Cardiac fibroblast (primary cell): Measurements from ENCODE around the gene PSMD5.

Source experiments
- DNase-seq, 2 donors: peaks; one replicate each; pipeline versions ENCODE4 v3.0.0 to v3.0.0-alpha.2; 2010; ENCODE audit warnings: low read depth in 2 of 2
- H3K4me3 ChIP-seq, 2 donors: replicated peaks in 1 of 2; 1 replicate in 1 of 2; 2 replicates in 1 of 2; pipeline ENCODE4 v1.5.1; 2011; ENCODE audit warnings: low read depth in 2 of 2, low read length in 2 of 2, mild to moderate bottlenecking in 2 of 2, moderate library complexity in 1 of 2
- TF ChIP-seq, protein P1 (sequence below): IDR thresholded peaks from one replicate; pipeline ENCODE4 v1.5.1; 2011; ENCODE audit warnings: low read depth, mild to moderate bottlenecking, low read length, inconsistent platforms

Gene PSMD5

DNA sequence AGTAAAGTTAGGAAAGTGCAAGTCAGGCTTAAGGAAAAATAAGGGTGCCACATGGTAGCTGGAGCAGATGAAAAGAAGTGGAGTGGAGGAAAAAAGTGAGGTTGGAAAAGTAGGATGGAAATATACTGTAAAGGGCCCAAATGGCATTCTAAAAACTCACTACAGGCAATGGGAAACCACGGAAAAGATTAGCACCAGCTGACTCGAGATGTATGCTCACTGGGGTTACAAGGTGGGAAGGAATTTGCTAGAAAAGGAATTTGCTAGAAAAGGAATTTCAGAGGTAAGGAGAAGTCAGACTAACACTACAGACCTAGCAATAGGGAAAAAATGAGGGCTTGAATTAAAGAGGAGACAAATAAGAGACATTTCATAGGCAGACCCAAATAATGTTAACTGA is 3.6 kb downstream of the PSMD5 start:
- no peak overlapping the region for H3K4me3 ChIP-seq
- TF ChIP-seq, protein P1, sequence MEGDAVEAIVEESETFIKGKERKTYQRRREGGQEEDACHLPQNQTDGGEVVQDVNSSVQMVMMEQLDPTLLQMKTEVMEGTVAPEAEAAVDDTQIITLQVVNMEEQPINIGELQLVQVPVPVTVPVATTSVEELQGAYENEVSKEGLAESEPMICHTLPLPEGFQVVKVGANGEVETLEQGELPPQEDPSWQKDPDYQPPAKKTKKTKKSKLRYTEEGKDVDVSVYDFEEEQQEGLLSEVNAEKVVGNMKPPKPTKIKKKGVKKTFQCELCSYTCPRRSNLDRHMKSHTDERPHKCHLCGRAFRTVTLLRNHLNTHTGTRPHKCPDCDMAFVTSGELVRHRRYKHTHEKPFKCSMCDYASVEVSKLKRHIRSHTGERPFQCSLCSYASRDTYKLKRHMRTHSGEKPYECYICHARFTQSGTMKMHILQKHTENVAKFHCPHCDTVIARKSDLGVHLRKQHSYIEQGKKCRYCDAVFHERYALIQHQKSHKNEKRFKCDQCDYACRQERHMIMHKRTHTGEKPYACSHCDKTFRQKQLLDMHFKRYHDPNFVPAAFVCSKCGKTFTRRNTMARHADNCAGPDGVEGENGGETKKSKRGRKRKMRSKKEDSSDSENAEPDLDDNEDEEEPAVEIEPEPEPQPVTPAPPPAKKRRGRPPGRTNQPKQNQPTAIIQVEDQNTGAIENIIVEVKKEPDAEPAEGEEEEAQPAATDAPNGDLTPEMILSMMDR = no peak
- DNase-seq = no peak

DNA sequence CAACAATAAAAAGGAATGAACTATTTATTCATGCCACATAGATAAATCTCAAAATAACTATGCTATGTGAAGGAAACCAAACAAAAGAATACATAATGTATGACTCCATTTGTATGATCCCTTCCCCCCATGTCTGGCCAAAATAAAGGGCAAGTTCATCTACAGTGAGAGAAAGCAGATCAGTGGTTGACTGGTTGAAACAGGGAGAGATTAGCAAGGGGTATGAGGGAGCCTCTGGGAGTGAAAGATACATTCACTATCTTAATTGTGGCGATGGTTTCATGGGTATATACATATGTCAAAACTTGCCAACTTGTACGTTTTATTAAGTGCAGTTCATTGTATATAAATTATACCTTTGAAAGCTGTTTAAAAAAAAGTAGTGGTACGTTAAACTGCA is 4.8 kb downstream of the PSMD5 start:
- TF ChIP-seq, protein P1 = no peak
- H3K4me3 ChIP-seq = no peak overlapping the region
- DNase-seq = no peak

DNA sequence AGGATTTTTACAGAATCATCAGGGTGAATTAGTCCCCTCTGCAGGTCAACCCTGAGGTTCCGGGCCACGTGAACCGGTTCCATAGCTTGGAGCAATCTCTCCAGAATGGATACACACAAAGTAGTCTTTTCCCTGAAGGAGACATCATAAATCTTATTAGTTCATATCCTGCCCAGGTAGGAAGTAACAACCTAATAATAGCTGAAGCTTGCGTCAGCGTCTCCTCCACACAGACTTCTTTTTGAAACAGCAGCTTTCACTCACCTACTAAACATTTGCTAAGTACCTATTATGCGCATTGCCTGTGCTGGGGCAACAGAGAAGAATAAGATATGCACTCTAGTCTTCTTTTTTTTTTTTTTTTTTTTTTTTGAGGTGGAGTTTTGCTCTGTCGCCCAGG is 9.4 kb downstream of the PSMD5 start:
- TF ChIP-seq, protein P1 = no peak
- DNase-seq = no peak
- H3K4me3 ChIP-seq = no peak overlapping the region

DNA sequence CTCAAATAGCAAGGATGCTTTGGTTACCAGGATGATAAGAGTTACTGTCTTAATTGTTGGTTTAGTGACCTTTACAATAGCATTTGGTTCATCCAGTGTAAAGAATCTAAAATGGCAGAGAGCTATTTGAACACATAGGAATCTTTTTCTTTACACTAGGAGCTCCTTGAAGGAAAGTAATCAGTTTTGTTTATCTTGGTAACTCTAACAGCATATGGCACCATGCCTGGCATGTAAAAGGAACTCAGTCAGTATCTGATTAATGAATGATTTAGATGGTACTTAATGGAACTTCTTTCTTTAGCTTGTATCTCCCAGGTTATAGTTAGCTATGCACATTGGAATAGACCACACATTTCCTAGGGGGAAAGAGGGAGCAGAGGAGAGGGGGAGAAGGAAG is 9.9 kb downstream of the PSMD5 start:
- no peak overlapping the region for H3K4me3 ChIP-seq
- DNase-seq = no peak
- TF ChIP-seq, protein P1 = no peak

DNA sequence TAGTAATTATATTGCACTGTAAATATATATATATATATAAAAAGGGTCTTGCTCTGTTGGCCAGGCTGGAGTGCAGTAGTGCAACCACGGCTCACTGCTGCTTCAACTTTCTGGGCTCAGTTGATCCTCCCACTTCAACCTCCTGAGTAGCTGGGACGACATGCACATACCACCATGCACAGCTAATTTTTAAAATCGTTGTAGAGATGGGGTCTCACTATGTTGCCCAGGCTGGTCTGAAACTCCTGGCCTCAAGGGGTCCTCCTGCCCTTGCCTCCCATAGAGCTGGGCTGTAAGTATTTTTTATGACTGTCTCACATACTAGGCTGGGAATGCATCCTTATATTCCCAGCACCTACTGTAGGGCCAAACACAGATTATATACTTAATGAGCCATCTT is 11.9 kb downstream of the PSMD5 start:
- no peak for DNase-seq
- H3K4me3 ChIP-seq = no peak overlapping the region
- TF ChIP-seq, protein P1 = no peak

DNA sequence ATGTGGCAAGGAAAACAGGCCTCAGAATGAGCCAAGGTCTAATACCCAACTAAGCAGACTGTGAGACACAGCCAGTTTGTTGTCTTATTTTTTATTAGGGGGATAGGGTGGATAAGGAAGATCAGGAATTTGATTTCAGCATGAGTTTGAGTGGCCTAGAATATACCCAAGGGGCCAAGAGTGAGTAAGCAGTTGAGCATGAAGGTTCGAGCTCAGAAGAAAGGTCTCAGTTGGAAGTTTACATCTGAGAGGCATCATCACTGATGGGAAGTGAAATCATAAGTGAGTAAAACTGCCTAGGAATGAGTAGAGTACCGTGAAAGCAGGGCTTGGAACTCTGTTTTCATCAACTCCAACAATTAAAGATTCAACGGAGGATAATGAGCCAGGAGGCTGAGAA is 12.6 kb downstream of the PSMD5 start:
- TF ChIP-seq, protein P1 = no peak
- DNase-seq = peak in 1 of 2 donors; percentile 76
- no peak overlapping the region for H3K4me3 ChIP-seq

DNA sequence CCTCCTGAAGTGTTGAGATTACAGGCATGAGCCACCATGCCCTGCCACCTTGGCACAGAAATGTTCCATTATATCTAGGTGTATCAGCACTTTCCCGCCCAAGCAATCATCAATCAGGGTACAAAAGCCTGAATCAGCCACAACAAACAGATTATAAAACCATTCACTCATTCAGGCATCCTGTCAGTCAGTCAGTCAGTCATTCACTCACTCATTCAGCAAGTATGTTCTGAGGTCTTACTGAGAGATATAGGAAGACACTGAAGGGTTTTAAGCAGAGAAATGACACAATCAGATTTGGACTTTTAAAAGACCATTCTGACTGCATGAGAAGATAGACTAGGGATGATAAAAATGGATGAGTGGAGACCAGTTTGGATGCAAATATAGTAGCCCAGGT is 13.1 kb downstream of the PSMD5 start:
- TF ChIP-seq, protein P1 = no peak
- no peak overlapping the region for H3K4me3 ChIP-seq
- no peak for DNase-seq
